ENCODE measurements around the gene SLC22A23. TPM values are rescaled to one million over a fixed set of nuclear protein-coding genes. Genes with fewer than 3 reads are reported as not detected.

The SLC22A23 gene
- total RNA-seq, 2 experiments from 2014 or later = 13.4 to 13.6 TPM

DNA sequence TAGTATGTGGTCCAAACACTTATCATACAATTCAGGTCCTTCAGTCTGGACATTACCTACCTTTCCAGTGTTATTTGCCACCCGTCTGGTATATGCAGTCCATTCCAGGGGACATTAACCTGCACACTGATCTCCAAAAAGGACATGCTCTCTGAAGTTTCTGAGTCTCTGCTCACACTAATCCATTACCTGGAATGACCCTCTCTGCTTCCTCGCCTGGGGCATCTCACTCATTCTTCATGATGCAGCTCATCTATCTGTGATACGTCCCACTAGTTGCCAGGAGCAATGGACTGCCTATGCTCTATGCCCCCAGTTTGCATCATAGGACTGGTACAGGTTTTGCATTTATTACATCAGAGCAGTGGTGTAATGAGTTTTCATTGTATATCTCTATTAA lies 223.5 kb downstream of the SLC22A23 start:
- POLR2A ChIA-PET = interaction anchor here (0.5 kb wide), 1 partner anchor 279 kb away, joined by 3 read pairs; no protein-coding TSS in a partner anchor

DNA sequence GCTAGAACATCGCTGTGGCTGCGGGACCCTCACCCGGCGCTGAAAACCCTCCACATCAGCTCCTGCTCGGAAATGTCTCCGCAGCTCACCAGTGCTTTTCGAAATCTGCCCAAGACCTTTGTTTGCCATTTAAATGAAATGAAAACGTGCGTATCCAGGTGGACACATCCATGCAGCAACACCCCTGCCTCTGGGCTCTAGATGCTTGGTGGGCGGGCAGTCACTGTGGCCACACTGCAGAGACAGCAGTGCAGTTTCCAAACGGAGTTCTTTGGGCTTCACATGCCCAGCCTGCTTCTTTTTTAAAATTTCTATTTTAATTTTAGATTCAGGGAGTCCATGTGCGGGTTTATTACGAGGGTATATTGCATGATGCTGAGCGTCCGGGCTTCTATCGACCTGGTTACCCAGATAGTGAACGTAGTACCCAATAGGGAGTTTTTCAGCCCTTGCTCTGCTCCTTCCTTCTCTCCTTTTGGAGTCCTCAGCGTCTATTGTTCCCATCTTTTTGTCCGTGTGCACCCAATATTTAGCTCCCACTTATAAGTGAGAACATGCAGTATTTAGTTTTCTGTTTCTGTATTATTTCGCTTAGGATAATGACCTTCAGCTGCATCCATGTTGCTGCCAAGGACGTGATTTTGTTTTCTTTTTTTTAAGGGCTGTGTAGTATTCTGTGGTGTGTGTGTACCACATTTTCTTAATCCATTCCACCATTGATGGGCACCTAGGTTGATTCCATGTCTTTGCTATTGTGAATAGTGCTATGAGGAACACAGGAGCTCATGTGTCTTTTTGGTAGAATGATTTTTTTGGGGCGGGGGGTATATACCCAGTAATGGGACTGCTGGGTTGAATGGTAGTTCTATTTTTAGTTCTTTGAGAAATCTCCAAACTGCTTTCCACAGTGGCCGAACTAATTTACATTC lies 224.6 kb downstream of the SLC22A23 start:
- TF ChIP-seq, protein P1, sequence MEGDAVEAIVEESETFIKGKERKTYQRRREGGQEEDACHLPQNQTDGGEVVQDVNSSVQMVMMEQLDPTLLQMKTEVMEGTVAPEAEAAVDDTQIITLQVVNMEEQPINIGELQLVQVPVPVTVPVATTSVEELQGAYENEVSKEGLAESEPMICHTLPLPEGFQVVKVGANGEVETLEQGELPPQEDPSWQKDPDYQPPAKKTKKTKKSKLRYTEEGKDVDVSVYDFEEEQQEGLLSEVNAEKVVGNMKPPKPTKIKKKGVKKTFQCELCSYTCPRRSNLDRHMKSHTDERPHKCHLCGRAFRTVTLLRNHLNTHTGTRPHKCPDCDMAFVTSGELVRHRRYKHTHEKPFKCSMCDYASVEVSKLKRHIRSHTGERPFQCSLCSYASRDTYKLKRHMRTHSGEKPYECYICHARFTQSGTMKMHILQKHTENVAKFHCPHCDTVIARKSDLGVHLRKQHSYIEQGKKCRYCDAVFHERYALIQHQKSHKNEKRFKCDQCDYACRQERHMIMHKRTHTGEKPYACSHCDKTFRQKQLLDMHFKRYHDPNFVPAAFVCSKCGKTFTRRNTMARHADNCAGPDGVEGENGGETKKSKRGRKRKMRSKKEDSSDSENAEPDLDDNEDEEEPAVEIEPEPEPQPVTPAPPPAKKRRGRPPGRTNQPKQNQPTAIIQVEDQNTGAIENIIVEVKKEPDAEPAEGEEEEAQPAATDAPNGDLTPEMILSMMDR (IDR thresholded peaks at IDR 0.05) = no peak
- Histone ChIP-seq H3K27me3 (ENCODE audit: control insufficient read depth in 1 of 2, insufficient read depth in 2 of 2, low read length in 2 of 2) (peaks cover 70 to 77% of the 10 kb centered on the region in 2 experiments), H3K4me1 (ENCODE audit: insufficient read depth, low read length) (peaks cover 45% of the 10 kb centered on the region), H3K4me3 (ENCODE audit: low read length) (no peak overlapping the region), H3K27ac (ENCODE audit: low read depth in 1 of 2, low read length in 2 of 2) (no peak overlapping the region), H3K36me3 (ENCODE audit: insufficient read depth, low read length) (no peaks in the 10 kb centered on the region), H3K9me3 (ENCODE audit: control insufficient read depth in 1 of 2, insufficient read depth in 1 of 2, low read length in 2 of 2) (peaks cover 0 to 36% of the 10 kb centered on the region in 2 experiments)
- Mint-ChIP-seq H3K27me3 (peaks cover 91% of the 10 kb centered on the region), H3K27ac (no peak overlapping the region), H3K4me1 (ENCODE audit: low read depth) (peaks cover 45% of the 10 kb centered on the region), H3K9me3 (no peaks in the 10 kb centered on the region), H3K4me3 (peak overlapping the region; percentile 12), H3K36me3 (ENCODE audit: low read depth) (no peaks in the 10 kb centered on the region)
- ATAC-seq (ENCODE audit: poor library complexity) (no peak), DNase-seq (no peak)
- POLR2A ChIA-PET = interaction anchor here (0.7 to 1.5 kb wide), 4 partner anchors 8 to 80 kb away, joined by 3 read pairs; partner anchors contain the start of gene TUBB2A
- intact Hi-C loops (cut with DNase I, micrococcal nuclease) = no loop called here
- CTCF ChIA-PET = interaction anchor here (0.9 to 1.2 kb wide), 3 partner anchors 19 to 746 kb away, joined by 3 to 4 read pairs (median 3); no protein-coding TSS in a partner anchor

More for the DNA sequence above, 223.5 kb downstream of the SLC22A23 start:
- Histone ChIP-seq H3K27ac (ENCODE audit: low read depth in 1 of 2, low read length in 2 of 2) (no peak overlapping the region), H3K36me3 (ENCODE audit: insufficient read depth, low read length) (no peaks in the 10 kb centered on the region), H3K4me1 (ENCODE audit: insufficient read depth, low read length) (peaks cover 34% of the 10 kb centered on the region), H3K9me3 (ENCODE audit: control insufficient read depth in 1 of 2, insufficient read depth in 1 of 2, low read length in 2 of 2) (peaks cover 0 to 28% of the 10 kb centered on the region in 2 experiments), H3K4me3 (ENCODE audit: low read length) (no peak overlapping the region), H3K27me3 (ENCODE audit: control insufficient read depth in 1 of 2, insufficient read depth in 2 of 2, low read length in 2 of 2) (peaks cover 66 to 69% of the 10 kb centered on the region in 2 experiments)
- peaks cover 38% of the 10 kb centered on the region for H3K4me1 Mint-ChIP-seq (ENCODE audit: low read depth)
- no peak for DNase-seq
- H3K9me3 Mint-ChIP-seq = no peaks in the 10 kb centered on the region
- H3K36me3 Mint-ChIP-seq (ENCODE audit: low read depth) = no peaks in the 10 kb centered on the region
- CTCF ChIA-PET = no interaction called here
- no peak overlapping the region for H3K4me3 Mint-ChIP-seq
- H3K27ac Mint-ChIP-seq = no peak overlapping the region
- no peak for ATAC-seq (ENCODE audit: poor library complexity)
- H3K27me3 Mint-ChIP-seq = peaks cover 94% of the 10 kb centered on the region
- intact Hi-C loops (cut with DNase I, micrococcal nuclease) = no loop called here
- TF ChIP-seq, protein P1 (IDR thresholded peaks at IDR 0.05) = no peak

DNA sequence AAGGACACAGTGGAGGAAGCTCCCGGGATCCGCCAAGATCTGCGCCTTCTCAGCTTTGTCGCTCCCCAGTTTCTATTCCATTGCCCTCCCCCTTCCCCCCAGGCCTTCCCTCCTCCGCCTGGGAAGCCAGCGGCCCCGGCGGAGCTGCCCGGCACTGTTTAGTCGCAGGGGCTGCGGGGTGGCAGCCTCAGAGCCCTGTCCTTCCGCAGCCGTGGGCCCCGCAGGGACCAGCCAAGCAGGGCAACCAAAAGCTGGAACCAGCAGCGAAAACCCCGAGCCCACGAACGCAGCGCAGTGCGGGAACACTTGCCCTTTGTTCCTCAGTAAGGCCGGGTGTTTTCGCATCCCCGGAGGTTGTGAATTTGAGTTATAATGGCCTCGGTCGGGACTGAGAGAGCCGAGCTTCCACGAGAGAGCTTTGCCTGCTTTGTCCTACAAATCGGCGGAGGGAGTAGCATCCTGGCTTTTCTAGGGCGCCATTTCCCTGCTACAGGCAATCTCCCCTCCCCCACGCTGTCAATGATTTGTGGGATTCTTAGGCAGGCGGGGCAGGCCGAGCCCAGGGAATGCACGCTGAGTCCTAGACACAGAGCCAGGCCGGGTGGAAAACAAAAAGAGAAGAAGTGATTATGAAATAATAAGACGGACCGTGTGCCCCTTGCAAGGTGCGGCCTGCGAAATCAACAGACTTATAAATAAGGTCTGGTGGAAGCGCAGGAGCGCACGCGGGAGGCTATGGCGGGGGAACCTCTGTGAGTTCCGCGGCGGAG lies 225.4 kb downstream of the SLC22A23 start:
- Mint-ChIP-seq H3K27ac (no peak overlapping the region), H3K27me3 (peaks cover 92% of the 10 kb centered on the region), H3K9me3 (no peaks in the 10 kb centered on the region), H3K4me1 (ENCODE audit: low read depth) (peaks cover 53% of the 10 kb centered on the region), H3K4me3 (peak overlapping the region; percentile 66), H3K36me3 (ENCODE audit: low read depth) (no peaks in the 10 kb centered on the region)
- POLR2A ChIA-PET = interaction anchor here (0.7 to 1.5 kb wide), 4 partner anchors 9 to 79 kb away, joined by 3 read pairs; partner anchors contain the start of gene TUBB2A
- CTCF ChIA-PET = interaction anchor here (0.9 to 2.2 kb wide), 3 partner anchors 20 to 747 kb away, joined by 3 to 7 read pairs (median 3); no protein-coding TSS in a partner anchor
- peaks cover 78 to 85% of the 10 kb centered on the region in 2 experiments for H3K27me3 ChIP-seq (ENCODE audit: control insufficient read depth in 1 of 2, insufficient read depth in 2 of 2, low read length in 2 of 2)
- no peak overlapping the region for H3K4me3 ChIP-seq (ENCODE audit: low read length)
- no peaks in the 10 kb centered on the region for H3K36me3 ChIP-seq (ENCODE audit: insufficient read depth, low read length)
- DNase-seq = peak in 2 of 14 experiments; percentile 8 to 31
- H3K4me1 ChIP-seq (ENCODE audit: insufficient read depth, low read length) = peaks cover 53% of the 10 kb centered on the region
- H3K27ac ChIP-seq (ENCODE audit: low read depth in 1 of 2, low read length in 2 of 2) = no peak overlapping the region
- ATAC-seq (ENCODE audit: poor library complexity) = no peak
- H3K9me3 ChIP-seq (ENCODE audit: control insufficient read depth in 1 of 2, insufficient read depth in 1 of 2, low read length in 2 of 2) = peaks cover 0 to 43% of the 10 kb centered on the region in 2 experiments
- intact Hi-C loops (cut with DNase I, micrococcal nuclease) = loop anchor here in 1 of 2 experiments (2.0 kb wide), 1 partner anchor 19 kb away; no protein-coding TSS in a partner anchor
- TF ChIP-seq, protein P1 (IDR thresholded peaks at IDR 0.05) = no peak
